Measurements from ENCODE around the gene ZNF385C. TPM values are rescaled to one million over a fixed set of nuclear protein-coding genes. Genes with fewer than 3 reads are reported as not detected.

The ZNF385C gene
- total RNA-seq, 1 experiment from 2014 or later = 3.7 TPM

DNA sequence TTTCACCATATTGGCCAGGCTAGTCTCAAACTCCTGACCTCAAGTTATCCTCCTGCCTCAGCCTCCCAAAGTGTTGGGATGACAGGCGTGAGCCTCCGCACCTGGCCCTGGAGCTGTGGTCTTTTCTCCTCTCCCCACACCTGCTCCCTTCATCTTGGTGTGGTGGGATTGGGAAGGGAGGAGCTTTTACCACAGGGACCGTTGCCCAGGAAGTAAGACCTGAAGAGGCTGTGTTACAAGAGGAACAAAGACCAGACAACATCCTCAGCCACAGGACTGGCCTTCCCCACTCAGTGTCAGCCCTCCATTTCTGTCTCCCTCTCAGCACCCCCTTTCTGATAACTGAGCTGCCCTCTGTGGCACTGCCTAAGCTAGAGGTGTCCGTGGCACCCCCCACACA lies 38.5 kb downstream of the ZNF385C start:
- ChIA-PET CTCF (interaction anchor here (1.1 to 2.3 kb wide), 3 partner anchors 12 to 41 kb away, joined by 4 to 13 read pairs (median 6); no protein-coding TSS in a partner anchor), POLR2A (no interaction called here)
- TF ChIP-seq, protein P1, sequence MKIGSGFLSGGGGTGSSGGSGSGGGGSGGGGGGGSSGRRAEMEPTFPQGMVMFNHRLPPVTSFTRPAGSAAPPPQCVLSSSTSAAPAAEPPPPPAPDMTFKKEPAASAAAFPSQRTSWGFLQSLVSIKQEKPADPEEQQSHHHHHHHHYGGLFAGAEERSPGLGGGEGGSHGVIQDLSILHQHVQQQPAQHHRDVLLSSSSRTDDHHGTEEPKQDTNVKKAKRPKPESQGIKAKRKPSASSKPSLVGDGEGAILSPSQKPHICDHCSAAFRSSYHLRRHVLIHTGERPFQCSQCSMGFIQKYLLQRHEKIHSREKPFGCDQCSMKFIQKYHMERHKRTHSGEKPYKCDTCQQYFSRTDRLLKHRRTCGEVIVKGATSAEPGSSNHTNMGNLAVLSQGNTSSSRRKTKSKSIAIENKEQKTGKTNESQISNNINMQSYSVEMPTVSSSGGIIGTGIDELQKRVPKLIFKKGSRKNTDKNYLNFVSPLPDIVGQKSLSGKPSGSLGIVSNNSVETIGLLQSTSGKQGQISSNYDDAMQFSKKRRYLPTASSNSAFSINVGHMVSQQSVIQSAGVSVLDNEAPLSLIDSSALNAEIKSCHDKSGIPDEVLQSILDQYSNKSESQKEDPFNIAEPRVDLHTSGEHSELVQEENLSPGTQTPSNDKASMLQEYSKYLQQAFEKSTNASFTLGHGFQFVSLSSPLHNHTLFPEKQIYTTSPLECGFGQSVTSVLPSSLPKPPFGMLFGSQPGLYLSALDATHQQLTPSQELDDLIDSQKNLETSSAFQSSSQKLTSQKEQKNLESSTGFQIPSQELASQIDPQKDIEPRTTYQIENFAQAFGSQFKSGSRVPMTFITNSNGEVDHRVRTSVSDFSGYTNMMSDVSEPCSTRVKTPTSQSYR (CRISPR knock-in tag; IDR thresholded peaks at IDR 0.05) = no peak
- TF ChIP-seq TEAD1 (CRISPR knock-in tag; IDR thresholded peaks at IDR 0.05) = no peak
- TF ChIP-seq ZNF512 (CRISPR knock-in tag; IDR thresholded peaks at IDR 0.05; ENCODE audit: borderline replicate concordance) = no peak
- TF ChIP-seq USF2 (CRISPR knock-in tag; IDR thresholded peaks at IDR 0.05) = no peak
- TF ChIP-seq ESRRA (CRISPR knock-in tag; IDR thresholded peaks at IDR 0.05; ENCODE audit: borderline replicate concordance) = no peak
- no peak for TF ChIP-seq ERG (CRISPR knock-in tag; IDR thresholded peaks at IDR 0.05)
- TF ChIP-seq NR2C2 (CRISPR knock-in tag; IDR thresholded peaks at IDR 0.05) = no peak
- TF ChIP-seq ZBTB21 (CRISPR knock-in tag; IDR thresholded peaks at IDR 0.05; ENCODE audit: borderline replicate concordance) = no peak
- no peak for TF ChIP-seq PRDM15 (CRISPR knock-in tag; IDR thresholded peaks at IDR 0.05)
- no peak for TF ChIP-seq NFATC4 (CRISPR knock-in tag; IDR thresholded peaks at IDR 0.05)
- TF ChIP-seq, protein P2, sequence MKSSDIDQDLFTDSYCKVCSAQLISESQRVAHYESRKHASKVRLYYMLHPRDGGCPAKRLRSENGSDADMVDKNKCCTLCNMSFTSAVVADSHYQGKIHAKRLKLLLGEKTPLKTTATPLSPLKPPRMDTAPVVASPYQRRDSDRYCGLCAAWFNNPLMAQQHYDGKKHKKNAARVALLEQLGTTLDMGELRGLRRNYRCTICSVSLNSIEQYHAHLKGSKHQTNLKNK (CRISPR knock-in tag; IDR thresholded peaks at IDR 0.05) = no peak
- no peak for TF ChIP-seq ZNF219 (CRISPR knock-in tag; IDR thresholded peaks at IDR 0.05; ENCODE audit: borderline replicate concordance)
- Mint-ChIP-seq H3K4me3 (no peak overlapping the region), H3K36me3 (no peaks in the 10 kb centered on the region), H3K9me3 (no peaks in the 10 kb centered on the region), H3K4me1 (peaks cover 29% of the 10 kb centered on the region), H3K27ac (no peak overlapping the region; the same call in 1 of the 2 replicates), H3K27me3 (ENCODE audit: low read depth) (no peaks in the 10 kb centered on the region; the same call in 1 of the 2 replicates)
- ATAC-seq = no peak
- no peak for DNase-seq (ENCODE audit: low spot score)

- H3K27ac Mint-ChIP-seq = no peak overlapping the region
- H3K9me3 Mint-ChIP-seq = no peaks in the 10 kb centered on the region
- ChIA-PET POLR2A (no interaction called here), CTCF (interaction anchor here (0.6 to 2.0 kb wide), 5 partner anchors 10 to 43 kb away, joined by 3 to 7 read pairs (median 4); no protein-coding TSS in a partner anchor)
- peaks cover 34% of the 10 kb centered on the region for H3K4me1 Mint-ChIP-seq
- no peak overlapping the region for H3K4me3 Mint-ChIP-seq
- H3K27me3 Mint-ChIP-seq (ENCODE audit: low read depth) = no peaks in the 10 kb centered on the region
- H3K36me3 Mint-ChIP-seq = no peaks in the 10 kb centered on the region
- TF ChIP-seq GABPB1 (CRISPR knock-in tag; IDR thresholded peaks at IDR 0.05) (no peak), CBFB (CRISPR knock-in tag; IDR thresholded peaks at IDR 0.05; ENCODE audit: low read depth) (no peak), PRRX2 (CRISPR knock-in tag; IDR thresholded peaks at IDR 0.05) (no peak), ZNF263 (CRISPR knock-in tag; IDR thresholded peaks at IDR 0.05; ENCODE audit: low read depth) (no peak), NR3C1 (CRISPR knock-in tag; conservative IDR thresholded peaks at IDR 0.05; ENCODE audit: low read depth) (no peak)
- TF ChIP-seq, protein P1 (CRISPR knock-in tag; IDR thresholded peaks at IDR 0.05) = no peak
- DNase-seq (ENCODE audit: low spot score) (no peak), ATAC-seq (no peak)
These were observed 40.2 kb downstream of the ZNF385C start for GRCh38 chr17:42058063-42058462.
